H1 (cell line): Measurements from ENCODE around the gene PRR7. TPM values are rescaled to one million over a fixed set of nuclear protein-coding genes. Genes with fewer than 3 reads are reported as not detected.

ENCODE experiments used
- CTCF ChIA-PET: fragments of 300-600 bp; sonication (Branson Sonifier 250); formaldehyde crosslinking; loops from one replicate; lab custom pipeline; 2021; ENCODE audit not compliant: partially characterized antibody; lab: Charles Lee
- POLR2A ChIA-PET: fragments of 300-600 bp; sonication (Branson Sonifier 250); formaldehyde crosslinking; loops from one replicate; lab custom pipeline; 2021; ENCODE audit warnings: inconsistent platforms; ENCODE audit not compliant: partially characterized antibody; lab: Charles Lee
- DNase-seq, 2 experiments: peaks; one replicate each; pipeline versions ENCODE4 v3.0.0 to v3.0.0-alpha.2; 2010 to 2022; ENCODE audit warnings: low spot score in 2 of 2, low read depth in 1 of 2, mixed read lengths in 1 of 2
- FAIRE-seq: peaks from 2 replicates; lab custom pipeline; 2011; peaks lifted over from hg19 to GRCh38; lab: Jason Lieb, UNC
- H2AFZ ChIP-seq: 2 replicates; pipeline ENCODE4 v1.8.1; 2012; ENCODE audit warnings: low read length, inconsistent platforms
- H2AK5ac ChIP-seq: 2 replicates; pipeline ENCODE4 v1.6.1; 2013; ENCODE audit warnings: low read depth, low read length
- H2BK120ac ChIP-seq: replicated peaks from 2 replicates; pipeline ENCODE3; 2013; ENCODE audit warnings: low read depth, low read length, inconsistent platforms
- H2BK12ac ChIP-seq: 2 replicates; pipeline ENCODE4 v1.6.1; 2013; ENCODE audit warnings: low read depth, low read length
- H2BK15ac ChIP-seq: 2 replicates; pipeline ENCODE4 v1.6.1; 2013; ENCODE audit warnings: low read length
- H2BK20ac ChIP-seq: 2 replicates; pipeline ENCODE4 v1.6.1; 2013; ENCODE audit warnings: low read length
- H2BK5ac ChIP-seq: 2 replicates; pipeline ENCODE4 v1.6.1; 2013; ENCODE audit warnings: low read depth, low read length
- H3K14ac ChIP-seq: 2 replicates; pipeline ENCODE4 v1.6.1; 2013; ENCODE audit warnings: inconsistent platforms; ENCODE audit not compliant: insufficient read length
- H3K18ac ChIP-seq: 2 replicates; pipeline ENCODE4 v1.6.1; 2013; ENCODE audit warnings: low read length; ENCODE audit errors: extremely low read depth
- H3K23ac ChIP-seq: 2 replicates; pipeline ENCODE4 v1.6.1; 2013; ENCODE audit warnings: inconsistent platforms; ENCODE audit not compliant: insufficient read length
- H3K23me2 ChIP-seq: 2 replicates; pipeline ENCODE4 v1.6.1; 2013; ENCODE audit warnings: low read depth, low read length
- H3K27ac ChIP-seq: 2 replicates; pipeline ENCODE4 v1.6.1; 2011; ENCODE audit warnings: low read depth, low read length, inconsistent platforms
- H3K27me3 ChIP-seq, 4 experiments: replicated peaks in 1 of 4; 1 replicate in 1 of 4; 2 replicates in 3 of 4; pipeline versions ENCODE4 v1.6.1 to v1.8.1; 2011 to 2013; ENCODE audit warnings: low read length in 3 of 4, mild to moderate bottlenecking in 3 of 4, inconsistent platforms in 2 of 4, mixed read lengths in 2 of 4, moderate library complexity in 1 of 4; ENCODE audit not compliant: control insufficient read depth in 3 of 4, insufficient read depth in 3 of 4; ENCODE audit errors: extremely low read depth in 1 of 4
- H3K36me3 ChIP-seq, 4 experiments: 2 replicates each; pipeline versions ENCODE4 v1.6.1 to v1.8.1; 2011 to 2013; ENCODE audit warnings: mild to moderate bottlenecking in 4 of 4, low read length in 3 of 4, moderate library complexity in 2 of 4, control low read depth in 1 of 4, inconsistent platforms in 1 of 4; ENCODE audit not compliant: insufficient read depth in 4 of 4, control insufficient read depth in 2 of 4
- H3K4ac ChIP-seq: replicated peaks from 2 replicates; pipeline ENCODE3; 2013; ENCODE audit warnings: low read length, low read depth, mixed read lengths, inconsistent platforms; ENCODE audit not compliant: insufficient read length
- H3K4me1 ChIP-seq, 4 experiments: replicated peaks in 1 of 4; 1 replicate in 1 of 4; 2 replicates in 3 of 4; pipeline versions ENCODE4 v1.6.1 to v1.8.1; 2011 to 2013; ENCODE audit warnings: low read length in 3 of 4, inconsistent platforms in 2 of 4, mixed read lengths in 1 of 4; ENCODE audit not compliant: insufficient read depth in 4 of 4, control insufficient read depth in 3 of 4
- H3K4me2 ChIP-seq, 2 experiments: 2 replicates each; pipeline versions ENCODE4 v1.6.1 to v1.8.1; 2011 to 2013; ENCODE audit warnings: low read depth in 2 of 2, low read length in 2 of 2, control low read depth in 1 of 2, inconsistent platforms in 1 of 2, mild to moderate bottlenecking in 1 of 2; ENCODE audit not compliant: insufficient read depth in 1 of 2
- H3K4me3 ChIP-seq, 4 experiments: fragments of 200-600, 300-600 bp in 1 of 4; sonication (generic), shearing (Covaris generic), sonication (Bioruptor Twin) in 1 of 4; 2 replicates each; pipeline versions ENCODE4 v1.5.1 to v1.8.1; 2011 to 2016; ENCODE audit warnings: low read length in 4 of 4, low read depth in 3 of 4, control low read depth in 2 of 4, inconsistent platforms in 2 of 4, mild to moderate bottlenecking in 2 of 4, mixed read lengths in 1 of 4, moderate library complexity in 1 of 4; ENCODE audit not compliant: insufficient read depth in 2 of 4; ENCODE audit errors: extremely low read depth in 1 of 4
- H3K56ac ChIP-seq: replicated peaks from 2 replicates; pipeline ENCODE3; 2013; ENCODE audit warnings: low read depth, mild to moderate bottlenecking, mixed read lengths, low read length, inconsistent platforms; ENCODE audit not compliant: insufficient read length
- H3K79me1 ChIP-seq: 2 replicates; pipeline ENCODE4 v1.6.1; 2013; ENCODE audit warnings: low read depth, low read length, control low read depth
- H3K79me2 ChIP-seq, 2 experiments: 2 replicates each; pipeline versions ENCODE4 v1.6.1 to v1.8.1; 2012 to 2013; ENCODE audit warnings: low read length in 2 of 2, mild to moderate bottlenecking in 2 of 2, inconsistent platforms in 1 of 2; ENCODE audit not compliant: insufficient read depth in 2 of 2, control insufficient read depth in 1 of 2
- H3K9ac ChIP-seq, 4 experiments: replicated peaks in 1 of 4; 1 replicate in 1 of 4; 2 replicates in 3 of 4; pipeline versions ENCODE4 v1.6.1 to v1.8.1; 2011 to 2013; ENCODE audit warnings: low read depth in 3 of 4, low read length in 3 of 4, control low read depth in 2 of 4, mild to moderate bottlenecking in 2 of 4, moderate library complexity in 2 of 4, inconsistent platforms in 1 of 4; ENCODE audit errors: extremely low read depth in 1 of 4
- H3K9me3 ChIP-seq, 2 experiments: 2 replicates each; pipeline versions ENCODE4 v1.6.1 to v1.8.1; 2012 to 2013; ENCODE audit warnings: mild to moderate bottlenecking in 2 of 2, moderate library complexity in 2 of 2, control low read depth in 1 of 2, inconsistent platforms in 1 of 2, low read depth in 1 of 2, low read length in 1 of 2, mixed read lengths in 1 of 2; ENCODE audit not compliant: insufficient read depth in 2 of 2
- H4K20me1 ChIP-seq, 2 experiments: replicated peaks in 1 of 2; 2 replicates each; pipeline versions ENCODE3 to v1.8.1; 2011 to 2013; ENCODE audit warnings: inconsistent platforms in 2 of 2, low read length in 2 of 2, mild to moderate bottlenecking in 1 of 2; ENCODE audit not compliant: insufficient read depth in 2 of 2, control insufficient read depth in 1 of 2
- H4K5ac ChIP-seq: 2 replicates; pipeline ENCODE4 v1.6.1; 2013; ENCODE audit warnings: low read length, low read depth, mixed read lengths, inconsistent platforms; ENCODE audit not compliant: insufficient read length
- H4K8ac ChIP-seq: 2 replicates; pipeline ENCODE4 v1.8.0; 2013; ENCODE audit warnings: mild to moderate bottlenecking, moderate library complexity, low read length, inconsistent platforms; ENCODE audit not compliant: insufficient read depth; ENCODE audit errors: extremely low read depth
- H4K91ac ChIP-seq: replicated peaks from 2 replicates; pipeline ENCODE3; 2013; ENCODE audit warnings: low read length, mixed read lengths, inconsistent platforms; ENCODE audit not compliant: insufficient read length
- EZH2 ChIP-seq: fragments of 200-600 bp; sonication (generic); IDR thresholded peaks from 2 replicates; pipeline ENCODE4 v1.7.1; 2012; ENCODE audit warnings: low read depth, mild to moderate bottlenecking, moderate library complexity, low read length, inconsistent platforms; ENCODE audit not compliant: severe bottlenecking
- KDM4A ChIP-seq: IDR thresholded peaks from one replicate; pipeline ENCODE4 v1.7.1; 2012; ENCODE audit warnings: low read depth, mild to moderate bottlenecking, moderate library complexity, low read length, inconsistent platforms; ENCODE audit not compliant: severe bottlenecking
- MAX ChIP-seq: IDR thresholded peaks from 2 replicates; pipeline ENCODE4 v1.6.1; 2012; ENCODE audit warnings: inconsistent platforms
- RAD21 ChIP-seq, 2 experiments: IDR thresholded peaks in 1 of 2; conservative IDR thresholded peaks in 1 of 2; 2 replicates each; pipeline ENCODE4 v1.6.1; 2011; ENCODE audit warnings: low read depth in 2 of 2, low read length in 2 of 2, improper control_type of control experiment in 1 of 2, inconsistent platforms in 1 of 2, mild to moderate bottlenecking in 1 of 2, moderate library complexity in 1 of 2
- RBBP5 ChIP-seq: IDR thresholded peaks from 2 replicates; pipeline ENCODE4 v1.7.1; 2012; ENCODE audit warnings: low read depth, mild to moderate bottlenecking, inconsistent platforms, low read length, moderate library complexity, borderline replicate concordance
- SP4 ChIP-seq: IDR thresholded peaks from 2 replicates; pipeline ENCODE4 v1.6.1; 2012; ENCODE audit warnings: low read length, inconsistent platforms
- ZNF274 ChIP-seq: IDR thresholded peaks from 2 replicates; pipeline ENCODE4 v1.7.0; 2012; ENCODE audit warnings: low read length, borderline replicate concordance; ENCODE audit errors: extremely low read depth
- WGBS, 2 experiments: shearing (Covaris generic) in 1 of 2; methylation state at CpG; one replicate each; pipeline versions ENCODE4 v1.1.6 to v1.1.7; 2013 to 2015; ENCODE audit warnings: low lambda C conversion rate in 2 of 2, mixed read lengths in 2 of 2, inconsistent platforms in 1 of 2, low coverage in 1 of 2, missing lambda C conversion rate in 1 of 2; ENCODE audit not compliant: insufficient replicate concordance in 2 of 2, insufficient coverage in 1 of 2, insufficient read length in 1 of 2; ENCODE audit errors: extremely low coverage in 1 of 2, missing lambda C conversion rate in 1 of 2; 5-methylcytosine and 5-hydroxymethylcytosine counted together
- polyA plus RNA-seq, 7 experiments: library from polyadenylated mRNA; depleted of rRNA in 3 of 7; stranded (reverse) in 5 of 7; unstranded in 2 of 7; fragments of >200 nt in 5 of 7; fragments of 200-250 nt in 2 of 7; gene quantifications; 1 replicate in 5 of 7; 2 replicates in 1 of 7; 4 replicates in 1 of 7; pipeline versions ENCODE4 v1.2.1 to v1.2.3, GENCODE V29; 2011 to 2013; ENCODE audit warnings: missing spikeins in 2 of 7, mixed read lengths in 2 of 7
- total RNA-seq: library from RNA; stranded (reverse); fragmentation: NEBNext Ultra II Directional; extraction: Animal tissue kit (Norgen Biotek cat#: 25700); gene quantifications from 2 replicates; pipeline ENCODE4 v1.2.1, GENCODE V29; 2021

The PRR7 gene
- total and polyA plus RNA-seq, 2 of the 8 experiments (the other 6 are each of a cell fraction or from before 2014, with no cell fraction given): 8.0 to 11.8 TPM

- Histone ChIP-seq H4K20me1 (no peaks in the 10 kb centered on the region), H2BK120ac (peak overlapping the region; percentile 45), H3K14ac (no peak overlapping the region), H3K27ac (no peak overlapping the region), H3K9ac (no peak overlapping the region; a peak in 2 of 7 replicates), H2AK5ac (no peak overlapping the region), H2BK15ac (peak overlapping the region; percentile 72; the same call in 1 of the 2 replicates), H3K4ac (peak overlapping the region; percentile 54), H3K27me3 (peaks cover 22 to 66% (median 44%) of the 10 kb centered on the region in 4 experiments), H3K4me2 (peak overlapping the region; percentile 82 to 93), H3K18ac (peak overlapping the region; percentile 95), H3K36me3 (no peaks in the 10 kb centered on the region), H3K79me1 (no peaks in the 10 kb centered on the region), H3K56ac (peak overlapping the region; percentile 6), H3K4me1 (peaks cover 0 to 22% (median 14%) of the 10 kb centered on the region in 4 experiments; a peak in 5 of 7 replicates), H3K23ac (no peak overlapping the region), H4K5ac (peak overlapping the region; percentile 26), H2BK12ac (peak overlapping the region; percentile 80; the same call in 1 of the 2 replicates), H2AFZ (peak overlapping the region; percentile 31; the same call in 1 of the 2 replicates), H4K8ac (peak overlapping the region; percentile 79), H4K91ac (peak overlapping the region; percentile 84), H2BK5ac (peak overlapping the region; percentile 56; the same call in 1 of the 2 replicates), H3K4me3 (peak overlapping the region; percentile 9 to 65 (median 48)), H3K23me2 (peaks cover 13% of the 10 kb centered on the region; the same call in 1 of the 2 replicates), H3K79me2 (no peaks in the 10 kb centered on the region), H3K9me3 (no peaks in the 10 kb centered on the region), H2BK20ac (peak overlapping the region; percentile 6; the same call in 1 of the 2 replicates)
- DNase-seq: peak in 1 of 2 experiments; percentile 74
- ChIA-PET POLR2A (interaction anchor here (0.7 to 10.8 kb wide), 20 partner anchors 10 to 100 kb away, joined by 3 to 143 read pairs (median 4); partner anchors contain the start of genes GRK6, LMAN2, PDLIM7 and PRELID1), CTCF (interaction anchor here (0.9 to 10.5 kb wide), 22 partner anchors 9 to 289 kb away, joined by 3 to 343 read pairs (median 14); partner anchors contain the start of genes GRK6, LMAN2, PRR7 and RGS14)
- 3% methylated on average over 60 of the region's 61 CpGs; no CpG with 5 or more reads in 1 of the 2 experiments for WGBS, 2 experiments
- no peak for FAIRE-seq
- TF ChIP-seq MAX: peak; percentile 63
- 0 out of 2 replicates have a peak, but pooled peaks have one; percentile 21 for TF ChIP-seq RBBP5
- no peak for TF ChIP-seq SP4
- TF ChIP-seq ZNF274: no peak
- peak; percentile 23 for TF ChIP-seq KDM4A
- TF ChIP-seq RAD21 (IDR thresholded peaks at IDR 0.05 in 1 of 2, conservative IDR thresholded peaks at IDR 0.05 in 1 of 2; ENCODE audit: low read depth in 2 of 2, low read length in 2 of 2): no peak; a peak in 1 of 4 replicates
- peak; percentile 55 for TF ChIP-seq EZH2
These were observed 43.4 kb upstream of the PRR7 start for GRCh38 chr5:177403102-177403791.
